ENCODE data around the gene EPS15. TPM values are rescaled to one million over a fixed set of nuclear protein-coding genes. Genes with fewer than 3 reads are reported as not detected.

The EPS15 gene
- total and polyA plus RNA-seq, 9 of the 15 experiments (the other 6 are each of a cell fraction or from before 2014, with no cell fraction given): 23.1 to 69.0 (median 41.7) TPM

GRCh38 chr1:51525295-51525694 lies 6.2 kb upstream of the EPS15 start:
- in situ Hi-C loops (cut with MboI): no loop called here
- Histone ChIP-seq H3K4me3 (no peak overlapping the region), H3K27ac (ENCODE audit: extremely low read depth, low read depth, low read length) (no peak overlapping the region), H3K36me3 (ENCODE audit: control insufficient read depth, insufficient read depth, low read length) (peaks cover 16% of the 10 kb centered on the region), H4K20me1 (replicated peaks; ENCODE audit: control insufficient read depth, insufficient read depth, low read length) (no peaks in the 10 kb centered on the region), H2AFZ (ENCODE audit: low read depth, low read length) (no peak overlapping the region), H3K4me2 (ENCODE audit: insufficient read depth, low read length) (no peak overlapping the region), H3K79me2 (ENCODE audit: control insufficient read depth, insufficient read depth, low read length) (no peaks in the 10 kb centered on the region), H3K27me3 (ENCODE audit: control insufficient read depth in 2 of 2, insufficient read depth in 2 of 2, low read length in 2 of 2) (no peaks in the 10 kb centered on the region), H3K9me1 (ENCODE audit: control insufficient read depth, insufficient read depth, low read length) (no peaks in the 10 kb centered on the region), H3K9ac (ENCODE audit: insufficient read depth in 1 of 2, low read depth in 2 of 2, low read length in 2 of 2) (no peak overlapping the region), H3K4me1 (replicated peaks in 1 of 2; ENCODE audit: control insufficient read depth in 2 of 2, insufficient read depth in 2 of 2, low read length in 2 of 2) (peaks cover 0 to 17% of the 10 kb centered on the region in 2 experiments; a peak in 3 of 5 replicates), H3K9me3 (replicated peaks; ENCODE audit: control insufficient read depth, insufficient read depth, low read depth, low read length) (no peaks in the 10 kb centered on the region)
- no peak for ATAC-seq
- no peak for TF ChIP-seq RBM14 (IDR thresholded peaks at IDR 0.05; ENCODE audit: borderline replicate concordance, insufficient read depth, low read depth, low read length)
- DNase-seq (ENCODE audit: extremely low read depth in 1 of 4, low spot score in 3 of 4): no peak
- whole genome bisulfite sequencing (ENCODE audit: insufficient coverage, low coverage, missing lambda C conversion rate): 100% methylated on average over 2 of the region's 2 CpGs
- no TSS peak for BruUV-seq (replicated peaks)
- ChIA-PET POLR2A (interaction anchor here (1.6 kb wide), 1 partner anchor 9 kb away, joined by 7 read pairs; no protein-coding TSS in a partner anchor), CTCF (ENCODE audit: low intra/inter-chr PET ratio) (no interaction called here)
- FAIRE-seq: no peak
- intact Hi-C loops (cut with micrococcal nuclease): no loop called here

- no peaks in the 10 kb centered on the region for H3K79me2 ChIP-seq (ENCODE audit: control insufficient read depth, insufficient read depth, low read length)
- no peaks in the 10 kb centered on the region for H3K9me3 ChIP-seq (replicated peaks; ENCODE audit: control insufficient read depth, insufficient read depth, low read depth, low read length)
- WGBS (ENCODE audit: insufficient coverage, low coverage, missing lambda C conversion rate): 100% methylated on average over 1 of the region's 1 CpG
- H3K27me3 ChIP-seq (ENCODE audit: control insufficient read depth in 2 of 2, insufficient read depth in 2 of 2, low read length in 2 of 2): no peaks in the 10 kb centered on the region
- TF ChIP-seq KDM1A (IDR thresholded peaks at IDR 0.05) (peak; percentile 42 to 58; a peak in 3 of 4 replicates), NFIX (CRISPR knock-in tag; IDR thresholded peaks at IDR 0.05; ENCODE audit: low read depth) (no peak), CAMTA2 (CRISPR knock-in tag; conservative IDR thresholded peaks at IDR 0.05) (no peak), ZNF146 (CRISPR knock-in tag; IDR thresholded peaks at IDR 0.05; ENCODE audit: unreplicated experiment) (peak; percentile 4), NFRKB (IDR thresholded peaks at IDR 0.05; ENCODE audit: low read depth) (no peak)
- H3K4me1 ChIP-seq (replicated peaks in 1 of 2; ENCODE audit: control insufficient read depth in 2 of 2, insufficient read depth in 2 of 2, low read length in 2 of 2): peaks cover 0 to 21% of the 10 kb centered on the region in 2 experiments; a peak in 3 of 5 replicates
- no peak overlapping the region for H3K27ac ChIP-seq (ENCODE audit: extremely low read depth, low read depth, low read length)
- CTCF ChIA-PET (ENCODE audit: low intra/inter-chr PET ratio): no interaction called here
- no peaks in the 10 kb centered on the region for H3K9me1 ChIP-seq (ENCODE audit: control insufficient read depth, insufficient read depth, low read length)
- H3K4me2 ChIP-seq (ENCODE audit: insufficient read depth, low read length): no peak overlapping the region
- H2AFZ ChIP-seq (ENCODE audit: low read depth, low read length): no peak overlapping the region
- peaks cover 16% of the 10 kb centered on the region for H3K36me3 ChIP-seq (ENCODE audit: control insufficient read depth, insufficient read depth, low read length)
- POLR2A ChIA-PET: interaction anchor here (1.6 kb wide), 1 partner anchor 10 kb away, joined by 7 read pairs; no protein-coding TSS in a partner anchor
- in situ Hi-C loops (cut with MboI) (no loop called here), intact Hi-C loops (cut with micrococcal nuclease) (loop anchor here (5.0 kb wide), 1 partner anchor 183 kb away; no protein-coding TSS in a partner anchor)
- FAIRE-seq (no peak), DNase-seq (ENCODE audit: extremely low read depth in 1 of 4, low spot score in 3 of 4) (no peak), ATAC-seq (no peak)
- no peak overlapping the region for H3K4me3 ChIP-seq
- no peak overlapping the region for H3K9ac ChIP-seq (ENCODE audit: insufficient read depth in 1 of 2, low read depth in 2 of 2, low read length in 2 of 2)
- no peaks in the 10 kb centered on the region for H4K20me1 ChIP-seq (replicated peaks; ENCODE audit: control insufficient read depth, insufficient read depth, low read length)
- BruUV-seq (replicated peaks): no TSS peak
Measured at GRCh38 chr1:51524817-51525216, 5.8 kb upstream of the EPS15 start.

Measured in K562 (cell line).